ENCODE measurements around the gene SETBP1.

SETBP1 gene

DNA sequence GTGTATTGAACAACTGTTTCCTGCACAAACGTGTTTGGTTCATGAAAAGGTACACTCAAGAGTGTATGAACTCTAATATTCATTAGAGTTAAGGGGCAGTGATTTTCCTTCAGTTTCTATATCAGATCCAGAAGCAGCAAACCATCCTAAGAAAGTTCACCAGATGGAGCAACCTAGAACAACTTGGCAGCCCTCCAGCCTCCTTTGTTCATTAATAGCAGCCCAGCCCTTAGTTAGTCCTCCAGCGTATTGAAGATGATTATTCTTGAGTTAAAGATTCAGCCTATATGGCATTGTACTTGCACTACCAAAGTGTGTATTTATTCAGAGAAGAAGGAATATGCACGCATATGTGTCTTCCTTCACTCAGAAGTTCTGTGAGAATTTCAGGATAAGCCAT is 365.5 kb downstream of the SETBP1 start:
- H3K4me2 ChIP-seq = no peak overlapping the region
- H3K27me3 ChIP-seq = no peaks in the 10 kb centered on the region
- H3K27ac ChIP-seq = no peak overlapping the region
- no peaks in the 10 kb centered on the region for H4K20me1 ChIP-seq
- no peaks in the 10 kb centered on the region for H3K9me3 ChIP-seq
- no peak for TF ChIP-seq Cebpa-rat (IDR thresholded peaks at IDR 0.05)
- H3K9ac ChIP-seq = no peak overlapping the region
- H3K4me3 ChIP-seq = no peak overlapping the region
- no peaks in the 10 kb centered on the region for H3K4me1 ChIP-seq
- no peaks in the 10 kb centered on the region for H3K36me3 ChIP-seq

GRCh38 chr18:45046961-45047360 is 366.3 kb downstream of the SETBP1 start:
- H3K27ac ChIP-seq = no peak overlapping the region
- no peaks in the 10 kb centered on the region for H3K36me3 ChIP-seq
- H3K4me3 ChIP-seq = no peak overlapping the region

DNA sequence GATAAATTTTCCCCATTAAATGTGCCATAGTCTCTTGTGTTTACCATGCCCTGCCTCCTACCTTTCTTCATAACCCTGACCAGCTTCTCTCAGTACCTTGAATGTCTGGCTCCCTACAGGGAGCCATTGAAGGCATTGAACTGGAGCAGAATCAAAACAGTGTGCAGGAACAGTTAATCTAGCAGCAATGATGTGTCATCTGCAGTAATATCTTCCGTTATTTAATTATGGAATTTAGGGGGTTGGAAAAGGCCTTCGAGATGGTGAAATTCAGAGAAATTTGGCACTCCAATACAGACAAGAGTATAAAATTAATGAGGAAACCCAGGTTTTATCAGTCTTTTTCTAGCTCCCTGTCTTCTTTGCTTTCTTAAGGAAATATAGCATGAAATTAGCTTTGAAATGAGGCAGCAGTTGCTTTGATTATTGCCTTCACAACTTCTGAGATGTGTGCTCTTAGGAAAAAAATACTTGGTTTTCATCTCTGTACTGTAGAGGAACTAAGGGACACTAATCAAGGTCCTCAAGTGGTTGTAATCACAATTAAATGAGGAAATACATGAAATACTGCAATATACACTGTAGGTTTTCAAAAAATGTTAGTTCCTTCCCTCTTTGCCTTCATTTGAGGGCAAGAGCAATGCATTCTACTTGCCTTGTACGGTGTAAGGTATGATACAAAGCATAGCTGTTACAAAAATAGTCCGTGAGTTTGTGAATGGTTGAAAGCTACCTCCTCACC is 369.1 kb downstream of the SETBP1 start:
- no peak overlapping the region for H3K4me2 ChIP-seq
- H3K27me3 ChIP-seq = no peaks in the 10 kb centered on the region
- H3K9ac ChIP-seq = no peak overlapping the region
- no peaks in the 10 kb centered on the region for H3K9me3 ChIP-seq
- no peaks in the 10 kb centered on the region for H3K4me1 ChIP-seq
- no peak for TF ChIP-seq Cebpa-rat (IDR thresholded peaks at IDR 0.05)
- H3K27ac ChIP-seq = no peak overlapping the region
- no peaks in the 10 kb centered on the region for H4K20me1 ChIP-seq
- no peaks in the 10 kb centered on the region for H3K36me3 ChIP-seq
- H3K4me3 ChIP-seq = no peak overlapping the region

More at GRCh38 chr18:45046961-45047360, 366.3 kb downstream of the SETBP1 start:
- Histone ChIP-seq H4K20me1 (no peaks in the 10 kb centered on the region), H3K4me2 (no peak overlapping the region), H3K9ac (no peak overlapping the region), H3K27me3 (no peaks in the 10 kb centered on the region), H3K9me3 (no peaks in the 10 kb centered on the region), H3K4me1 (no peaks in the 10 kb centered on the region)
- TF ChIP-seq Cebpa-rat (IDR thresholded peaks at IDR 0.05) = no peak

DNA sequence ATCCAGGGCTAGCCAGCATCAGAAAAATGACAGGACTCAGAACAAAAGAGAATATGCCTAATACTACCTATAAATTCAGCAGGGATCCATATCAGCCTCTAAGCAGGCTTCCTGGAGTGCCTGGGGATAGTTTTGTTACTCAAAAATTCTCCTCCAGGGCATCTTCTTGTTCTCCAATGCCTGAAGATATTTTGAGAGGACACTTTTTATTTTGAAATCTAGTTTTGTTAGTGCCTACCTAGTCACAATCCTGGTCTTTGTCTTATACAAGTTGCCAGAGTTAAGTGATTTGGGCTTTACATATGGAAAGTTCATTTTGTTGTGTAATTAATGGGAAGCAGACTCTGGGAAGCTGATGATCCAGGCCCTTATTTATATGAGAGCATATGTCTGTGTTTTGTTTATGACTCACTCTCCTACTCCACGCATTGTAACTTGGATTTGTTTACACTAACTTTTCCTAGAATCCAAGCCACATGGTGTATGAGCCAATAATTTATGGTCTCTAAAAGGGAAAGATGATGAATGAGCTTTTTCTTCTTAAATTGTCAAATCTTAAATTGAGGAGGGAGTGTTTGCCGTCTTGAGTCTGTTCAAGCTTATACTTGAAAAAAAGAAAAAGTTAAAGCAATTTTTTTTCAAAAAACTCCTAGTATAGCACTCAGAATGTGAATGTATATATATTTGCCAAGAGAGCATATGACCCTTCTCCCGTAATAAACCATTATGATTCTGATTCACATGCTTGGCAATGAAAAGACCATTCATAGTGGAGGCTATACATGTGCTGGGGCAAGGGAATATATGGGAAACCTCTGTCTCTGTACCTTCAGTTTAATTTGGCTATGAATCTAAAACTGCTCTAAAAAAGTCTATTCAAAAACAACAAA is 370.3 kb downstream of the SETBP1 start:
- Histone ChIP-seq H3K4me2 (no peak overlapping the region), H3K4me1 (no peaks in the 10 kb centered on the region), H3K27ac (no peak overlapping the region), H3K9me3 (no peaks in the 10 kb centered on the region), H3K4me3 (no peak overlapping the region), H3K9ac (no peak overlapping the region), H4K20me1 (no peaks in the 10 kb centered on the region), H3K36me3 (no peaks in the 10 kb centered on the region), H3K27me3 (no peaks in the 10 kb centered on the region)
- no peak for TF ChIP-seq Cebpa-rat (IDR thresholded peaks at IDR 0.05)

DNA sequence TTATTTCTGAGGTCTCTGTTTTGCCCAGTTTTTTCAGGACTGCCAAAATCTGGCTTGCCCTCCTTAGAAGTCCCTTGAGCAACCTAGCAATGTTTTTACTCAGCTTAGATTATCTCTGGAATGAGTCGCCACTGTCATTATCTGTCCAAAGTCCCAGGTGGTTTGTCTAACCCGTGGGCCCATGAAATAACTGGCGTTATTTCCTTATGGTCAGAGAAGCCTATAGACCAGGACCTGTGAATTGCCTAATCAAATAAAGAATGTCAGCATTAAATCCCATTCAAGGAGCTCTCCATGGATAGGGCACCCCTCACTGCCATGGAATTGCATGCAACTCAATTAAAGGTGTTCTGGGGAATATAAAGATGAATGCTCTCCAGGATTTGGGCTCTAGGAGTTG is 373.9 kb downstream of the SETBP1 start:
- TF ChIP-seq Cebpa-rat (IDR thresholded peaks at IDR 0.05) = no peak
- no peak overlapping the region for H3K4me2 ChIP-seq
- H3K27me3 ChIP-seq = no peaks in the 10 kb centered on the region
- no peak overlapping the region for H3K9ac ChIP-seq
- no peaks in the 10 kb centered on the region for H3K4me1 ChIP-seq
- no peaks in the 10 kb centered on the region for H3K9me3 ChIP-seq
- no peaks in the 10 kb centered on the region for H4K20me1 ChIP-seq
- no peaks in the 10 kb centered on the region for H3K36me3 ChIP-seq
- no peak overlapping the region for H3K4me3 ChIP-seq
- H3K27ac ChIP-seq = no peak overlapping the region

- no peak for TF ChIP-seq Cebpa-rat (IDR thresholded peaks at IDR 0.05)
- no peaks in the 10 kb centered on the region for H4K20me1 ChIP-seq
- H3K4me1 ChIP-seq = no peaks in the 10 kb centered on the region
- no peak overlapping the region for H3K4me3 ChIP-seq
- H3K27me3 ChIP-seq = no peaks in the 10 kb centered on the region
- H3K36me3 ChIP-seq = no peaks in the 10 kb centered on the region
- H3K27ac ChIP-seq = no peak overlapping the region
- no peak overlapping the region for H3K9ac ChIP-seq
- no peaks in the 10 kb centered on the region for H3K9me3 ChIP-seq
- no peak overlapping the region for H3K4me2 ChIP-seq
Observed at GRCh38 chr18:45055811-45056210, 375.1 kb downstream of the SETBP1 start.

DNA sequence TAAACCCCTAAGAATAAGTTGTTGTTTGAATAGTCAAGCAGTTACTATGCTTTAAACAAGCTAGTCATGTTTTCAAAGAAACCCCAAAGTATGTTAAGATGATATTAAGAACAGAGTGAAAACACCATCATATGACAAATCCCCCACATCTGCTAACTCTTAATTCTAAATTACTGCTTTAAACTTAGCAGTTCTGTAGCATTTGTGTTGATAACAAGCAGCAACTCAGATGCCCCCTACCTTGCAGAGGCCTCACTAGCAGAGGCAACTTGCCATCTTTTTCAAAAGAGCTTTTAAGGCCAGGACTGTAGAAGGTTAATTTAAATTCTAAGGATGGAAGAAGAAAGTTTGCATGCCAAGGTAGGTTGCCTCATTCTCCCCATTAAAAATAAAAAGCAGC is 376.2 kb downstream of the SETBP1 start:
- H3K4me1 ChIP-seq = no peaks in the 10 kb centered on the region
- no peak overlapping the region for H3K4me3 ChIP-seq
- no peaks in the 10 kb centered on the region for H3K36me3 ChIP-seq
- H4K20me1 ChIP-seq = no peaks in the 10 kb centered on the region
- H3K27ac ChIP-seq = no peak overlapping the region
- H3K4me2 ChIP-seq = no peak overlapping the region
- H3K27me3 ChIP-seq = no peaks in the 10 kb centered on the region
- no peaks in the 10 kb centered on the region for H3K9me3 ChIP-seq
- no peak for TF ChIP-seq Cebpa-rat (IDR thresholded peaks at IDR 0.05)
- H3K9ac ChIP-seq = no peak overlapping the region

DNA sequence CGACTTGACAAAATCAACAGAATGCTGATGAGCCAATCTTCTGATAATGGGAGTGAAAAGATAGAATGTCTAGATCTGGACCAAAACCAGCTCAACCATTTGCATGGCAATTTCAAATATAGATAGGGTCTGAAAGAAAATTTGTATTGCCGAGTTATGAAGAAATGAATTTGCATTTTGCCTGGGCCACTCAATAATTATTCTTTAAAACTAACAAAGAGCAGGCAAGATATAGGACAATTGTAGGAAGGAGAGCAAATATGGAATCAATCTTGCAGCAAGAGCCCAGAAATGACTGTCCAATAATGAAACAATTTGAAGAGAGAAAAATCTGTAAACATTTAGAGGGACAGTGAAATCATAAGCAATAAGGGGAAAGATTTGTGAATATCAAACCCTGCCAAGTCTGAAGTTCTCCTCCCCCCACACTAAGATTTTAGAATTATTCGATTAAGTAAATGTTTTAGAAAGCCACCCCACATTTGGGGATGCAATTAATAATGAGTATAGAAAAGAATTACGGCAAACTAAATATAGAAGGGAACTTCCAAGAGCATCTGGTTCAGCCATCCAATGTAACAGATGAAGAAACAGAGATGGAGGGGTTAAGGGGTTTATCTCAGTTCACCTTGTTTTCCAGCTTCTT is 377.4 kb downstream of the SETBP1 start:
- H3K4me1 ChIP-seq = no peaks in the 10 kb centered on the region
- no peak overlapping the region for H3K4me3 ChIP-seq
- H3K27me3 ChIP-seq = no peaks in the 10 kb centered on the region
- no peak overlapping the region for H3K9ac ChIP-seq
- no peak for TF ChIP-seq Cebpa-rat (IDR thresholded peaks at IDR 0.05)
- H3K9me3 ChIP-seq = peaks cover 3% of the 10 kb centered on the region; the same call in 1 of the 2 replicates
- H3K27ac ChIP-seq = no peak overlapping the region
- H4K20me1 ChIP-seq = no peaks in the 10 kb centered on the region
- H3K4me2 ChIP-seq = no peak overlapping the region
- H3K36me3 ChIP-seq = no peaks in the 10 kb centered on the region

- no peak overlapping the region for H3K9ac ChIP-seq
- no peaks in the 10 kb centered on the region for H4K20me1 ChIP-seq
- peaks cover 11% of the 10 kb centered on the region; the same call in 1 of the 2 replicates for H3K9me3 ChIP-seq
- no peak for TF ChIP-seq Cebpa-rat (IDR thresholded peaks at IDR 0.05)
- no peaks in the 10 kb centered on the region for H3K27me3 ChIP-seq
- H3K4me1 ChIP-seq = 0 out of 2 replicates have a peak, but pooled peaks cover 6% of the 10 kb centered on the region
- H3K27ac ChIP-seq = no peak overlapping the region
- H3K4me3 ChIP-seq = no peak overlapping the region
- peaks cover 10% of the 10 kb centered on the region; the same call in 1 of the 2 replicates for H3K36me3 ChIP-seq
- H3K4me2 ChIP-seq = no peak overlapping the region
Observed at GRCh38 chr18:45059695-45060094, 379.0 kb downstream of the SETBP1 start.
